SKM-1 treated with dmso at 0.1 percent for 144 hours (cell line): ENCODE data around the gene CORO7.

Experiments
- DNase-seq: peaks from one replicate; lab custom pipeline; 2025; ENCODE audit not compliant: unreplicated experiment; lab: John Stamatoyannopoulos, UW

CORO7 gene

DNA sequence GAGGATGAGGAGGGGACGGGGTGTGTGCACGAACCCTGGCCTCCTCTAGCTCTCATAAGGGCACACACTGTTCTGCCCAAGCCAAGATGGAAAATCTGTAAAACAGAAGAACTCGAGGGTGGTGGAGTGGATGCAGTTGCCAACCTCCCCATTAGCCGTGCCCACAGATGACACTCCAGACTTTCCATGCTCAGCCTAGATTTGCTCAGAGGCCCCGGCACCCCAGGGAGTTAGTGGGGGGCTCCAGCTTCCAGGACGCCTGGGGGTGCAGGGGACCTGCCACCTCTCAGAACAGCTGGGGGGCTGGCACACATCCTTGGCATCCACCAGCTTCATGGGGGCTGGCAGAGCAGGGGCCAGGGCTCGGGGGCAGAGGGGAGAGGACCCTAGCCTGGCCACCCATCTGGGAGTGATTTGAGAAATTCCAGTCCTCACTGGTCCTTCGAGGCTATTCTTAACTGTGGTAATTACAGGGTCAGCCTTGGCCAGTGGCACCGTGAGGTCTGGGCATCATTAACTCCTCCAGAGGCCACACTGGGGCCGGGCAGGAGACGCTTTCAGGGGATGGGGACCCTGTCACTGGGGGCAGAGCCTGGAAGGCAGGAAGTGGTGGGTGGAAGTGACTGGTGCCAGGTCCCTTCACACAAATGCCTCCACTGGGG is 30.5 kb downstream of the CORO7 start:
- DNase-seq = no peak

DNA sequence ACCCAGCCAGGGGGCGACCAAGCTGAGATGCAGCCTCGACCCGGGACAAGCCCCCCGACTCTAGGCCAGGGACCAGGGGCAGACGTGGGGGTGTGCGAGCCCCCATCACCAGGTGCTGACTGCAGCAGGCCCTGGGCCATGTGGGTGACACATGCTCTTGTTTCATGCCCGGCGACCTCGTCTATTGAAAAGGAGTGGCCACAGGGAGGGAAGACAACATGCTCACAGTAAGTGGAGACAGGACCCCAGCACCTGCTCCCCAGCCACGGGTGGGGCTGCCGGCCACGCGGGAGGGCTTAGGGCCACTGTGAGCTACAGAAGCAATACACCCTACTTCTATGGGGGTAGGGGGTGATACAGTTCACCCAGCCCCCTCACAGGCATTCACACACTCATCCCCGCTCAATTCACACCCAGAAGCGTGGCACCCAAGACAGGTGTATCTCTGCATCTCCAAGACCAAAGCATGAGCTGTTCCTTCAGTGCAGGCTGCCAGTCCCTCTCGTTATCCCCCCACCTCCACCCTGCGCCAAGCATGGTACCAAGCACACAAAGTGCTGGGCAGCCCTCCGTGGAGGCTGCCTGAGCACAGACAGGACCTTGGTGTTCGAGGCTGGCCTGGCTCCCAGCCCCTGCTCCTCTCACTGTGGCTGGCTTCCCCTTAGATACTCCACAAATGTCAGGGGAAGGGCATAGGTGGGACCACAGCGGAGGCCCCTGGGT is 31.2 kb downstream of the CORO7 start:
- no peak for DNase-seq

DNA sequence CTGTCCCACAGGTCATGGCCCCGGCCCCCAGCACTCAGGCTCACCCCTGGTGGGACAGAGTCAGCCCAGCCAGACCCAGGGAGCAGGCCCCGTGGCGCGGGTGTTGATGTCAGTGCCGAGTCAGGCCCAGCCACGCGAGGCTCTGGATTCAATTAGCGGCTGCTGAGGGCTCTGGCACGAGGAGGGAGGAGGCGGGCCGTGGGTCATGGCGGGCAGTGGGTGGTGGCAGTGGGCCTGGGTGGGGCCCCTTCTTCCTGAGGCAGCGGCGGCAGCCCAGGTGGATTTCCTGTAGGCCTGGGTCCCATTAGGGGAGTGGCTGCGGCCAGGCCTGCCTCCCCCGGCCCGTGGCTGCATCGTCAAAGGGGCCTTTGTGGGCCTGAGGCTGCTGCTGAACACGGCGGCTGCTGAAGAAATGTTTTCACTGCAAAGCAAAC is 31.9 kb downstream of the CORO7 start:
- DNase-seq = no peak

DNA sequence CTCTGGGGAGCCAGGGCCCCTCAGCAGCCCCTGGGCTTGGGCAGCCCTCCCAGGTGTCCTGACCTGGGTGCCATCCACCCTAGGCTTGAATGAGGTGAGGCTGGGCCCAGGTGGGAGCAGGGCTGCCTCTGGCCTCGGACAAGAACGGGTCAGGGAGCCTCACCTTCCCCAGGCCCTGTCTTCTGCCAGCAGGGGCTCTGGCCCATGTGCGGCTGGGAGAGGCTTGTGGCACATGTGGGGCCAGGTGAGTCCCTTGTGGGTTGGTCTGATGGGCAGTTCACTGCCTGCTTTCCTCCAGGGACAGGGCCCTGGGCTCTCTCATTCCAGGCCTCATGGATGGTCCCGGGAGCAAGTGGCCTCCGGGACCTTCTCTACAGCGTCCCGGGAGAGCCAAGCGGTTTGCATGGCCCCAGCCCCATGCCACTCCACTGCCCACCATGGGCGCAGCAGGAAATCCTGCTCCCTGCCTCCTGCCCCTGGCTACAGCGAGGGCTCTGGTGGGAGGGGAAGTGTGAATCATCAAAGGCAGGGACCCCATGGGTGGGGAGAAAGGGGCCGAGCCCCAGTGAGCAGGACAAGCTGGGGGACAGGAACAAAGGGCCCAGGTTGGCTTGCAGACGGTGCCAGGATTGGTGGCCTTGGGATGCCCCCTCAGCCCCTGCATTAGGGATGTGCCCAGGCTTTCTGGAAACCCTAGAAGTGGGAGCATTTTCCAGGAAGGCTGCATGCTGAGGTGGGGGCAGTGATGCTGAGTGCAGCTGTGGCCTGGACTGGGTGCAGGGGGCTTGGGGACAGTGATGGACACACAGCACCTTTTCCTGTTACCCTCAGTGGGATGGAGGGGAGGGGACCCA is 32.6 kb downstream of the CORO7 start:
- DNase-seq = no peak

DNA sequence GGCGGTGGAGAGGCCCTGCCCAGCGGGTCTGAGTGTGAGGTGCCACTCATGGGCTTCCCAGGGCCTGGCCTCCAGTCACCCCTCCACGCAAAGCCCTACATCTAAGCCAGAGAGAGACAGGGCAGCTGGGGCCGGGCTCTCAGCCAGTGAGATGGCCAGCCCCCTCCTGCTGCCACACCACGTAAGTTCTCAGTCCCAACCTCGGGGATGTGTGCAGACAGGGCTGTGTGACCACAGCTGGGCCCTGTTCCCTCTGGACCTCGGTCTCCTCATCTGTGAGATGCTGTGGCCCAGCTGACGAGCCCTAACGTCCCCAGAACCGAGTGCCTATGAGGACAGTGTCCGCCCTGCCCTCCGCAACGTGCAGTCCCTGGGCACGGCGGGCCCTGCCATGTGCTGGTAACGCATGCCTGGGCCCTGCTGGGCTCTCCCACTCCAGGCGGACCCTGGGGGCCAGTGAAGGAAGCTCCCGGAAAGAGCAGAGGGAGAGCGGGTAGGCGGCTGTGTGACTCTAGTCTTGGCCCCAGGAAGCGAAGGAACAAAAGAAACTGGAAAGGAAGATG is 33.5 kb downstream of the CORO7 start:
- DNase-seq = no peak

DNA sequence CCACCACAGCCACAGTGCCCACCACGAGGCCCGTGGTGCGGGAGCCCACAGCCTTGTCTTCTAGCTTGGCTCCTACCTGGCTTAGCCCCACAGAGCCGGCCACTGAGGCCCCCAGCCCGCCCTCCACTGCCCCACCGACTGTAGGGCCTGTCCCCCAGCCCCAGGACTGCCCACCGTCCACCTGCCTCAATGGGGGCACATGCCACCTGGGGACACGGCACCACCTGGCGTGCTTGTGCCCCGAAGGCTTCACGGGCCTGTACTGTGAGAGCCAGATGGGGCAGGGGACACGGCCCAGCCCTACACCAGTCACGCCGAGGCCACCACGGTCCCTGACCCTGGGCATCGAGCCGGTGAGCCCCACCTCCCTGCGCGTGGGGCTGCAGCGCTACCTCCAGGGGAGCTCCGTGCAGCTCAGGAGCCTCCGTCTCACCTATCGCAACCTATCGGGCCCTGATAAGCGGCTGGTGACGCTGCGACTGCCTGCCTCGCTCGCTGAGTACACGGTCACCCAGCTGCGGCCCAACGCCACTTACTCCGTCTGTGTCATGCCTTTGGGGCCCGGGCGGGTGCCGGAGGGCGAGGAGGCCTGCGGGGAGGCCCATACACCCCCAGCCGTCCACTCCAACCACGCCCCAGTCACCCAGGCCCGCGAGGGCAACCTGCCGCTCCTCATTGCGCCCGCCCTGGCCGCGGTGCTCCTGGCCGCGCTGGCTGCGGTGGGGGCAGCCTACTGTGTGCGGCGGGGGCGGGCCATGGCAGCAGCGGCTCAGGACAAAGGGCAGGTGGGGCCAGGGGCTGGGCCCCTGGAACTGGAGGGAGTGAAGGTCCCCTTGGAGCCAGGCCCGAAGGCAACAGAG is 34.2 kb downstream of the CORO7 start:
- DNase-seq = no peak

DNA sequence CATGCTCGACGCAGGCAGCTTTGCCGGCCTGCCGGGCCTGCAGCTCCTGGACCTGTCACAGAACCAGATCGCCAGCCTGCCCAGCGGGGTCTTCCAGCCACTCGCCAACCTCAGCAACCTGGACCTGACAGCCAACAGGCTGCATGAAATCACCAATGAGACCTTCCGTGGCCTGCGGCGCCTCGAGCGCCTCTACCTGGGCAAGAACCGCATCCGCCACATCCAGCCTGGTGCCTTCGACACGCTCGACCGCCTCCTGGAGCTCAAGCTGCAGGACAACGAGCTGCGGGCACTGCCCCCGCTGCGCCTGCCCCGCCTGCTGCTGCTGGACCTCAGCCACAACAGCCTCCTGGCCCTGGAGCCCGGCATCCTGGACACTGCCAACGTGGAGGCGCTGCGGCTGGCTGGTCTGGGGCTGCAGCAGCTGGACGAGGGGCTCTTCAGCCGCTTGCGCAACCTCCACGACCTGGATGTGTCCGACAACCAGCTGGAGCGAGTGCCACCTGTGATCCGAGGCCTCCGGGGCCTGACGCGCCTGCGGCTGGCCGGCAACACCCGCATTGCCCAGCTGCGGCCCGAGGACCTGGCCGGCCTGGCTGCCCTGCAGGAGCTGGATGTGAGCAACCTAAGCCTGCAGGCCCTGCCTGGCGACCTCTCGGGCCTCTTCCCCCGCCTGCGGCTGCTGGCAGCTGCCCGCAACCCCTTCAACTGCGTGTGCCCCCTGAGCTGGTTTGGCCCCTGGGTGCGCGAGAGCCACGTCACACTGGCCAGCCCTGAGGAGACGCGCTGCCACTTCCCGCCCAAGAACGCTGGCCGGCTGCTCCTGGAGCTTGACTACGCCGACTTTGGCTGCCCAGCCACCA is 35.1 kb downstream of the CORO7 start:
- DNase-seq = no peak

DNA sequence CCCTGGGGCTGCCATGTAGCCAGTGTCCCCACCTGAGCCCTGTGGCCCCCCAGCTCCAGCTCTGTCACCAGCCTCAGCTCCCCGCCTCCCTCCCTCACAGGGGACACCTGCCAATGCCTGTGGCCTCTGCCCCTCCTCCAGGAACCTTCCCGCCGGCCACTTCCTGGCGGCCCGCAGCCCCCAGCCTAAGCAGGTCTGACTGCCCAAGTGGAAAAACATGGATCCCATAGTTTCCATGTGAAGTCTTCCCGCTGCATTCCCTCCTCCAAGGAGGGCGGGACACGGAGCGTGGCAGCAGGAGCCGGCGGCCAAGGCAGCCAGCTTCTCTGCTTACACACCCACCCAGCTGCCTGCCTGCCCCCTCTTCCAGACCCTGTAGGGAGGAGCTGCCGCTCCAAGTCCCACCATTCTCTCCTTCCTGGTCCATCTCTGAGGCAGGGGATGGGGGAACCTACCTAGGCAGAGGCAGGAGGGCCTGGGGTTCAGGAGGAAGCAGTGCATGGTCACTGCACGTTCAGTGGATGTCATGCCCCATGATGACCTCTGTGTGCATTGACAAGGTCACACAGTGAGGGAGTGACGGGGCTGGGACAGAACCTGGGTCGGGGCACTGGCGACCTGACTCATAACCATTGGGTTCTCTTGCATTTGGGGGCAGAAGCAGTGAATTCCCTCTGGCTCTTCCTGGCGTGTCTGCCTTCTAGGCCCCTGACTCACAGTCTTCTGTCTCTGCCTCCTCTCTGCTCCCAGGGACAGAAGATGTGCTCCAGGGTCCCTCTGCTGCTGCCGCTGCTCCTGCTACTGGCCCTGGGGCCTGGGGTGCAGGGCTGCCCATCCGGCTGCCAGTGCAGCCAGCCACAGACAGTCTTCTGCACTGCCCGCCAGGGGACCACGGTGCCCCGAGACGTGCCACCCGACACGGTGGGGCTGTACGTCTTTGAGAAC is 36.0 kb downstream of the CORO7 start:
- DNase-seq = no peak

DNA sequence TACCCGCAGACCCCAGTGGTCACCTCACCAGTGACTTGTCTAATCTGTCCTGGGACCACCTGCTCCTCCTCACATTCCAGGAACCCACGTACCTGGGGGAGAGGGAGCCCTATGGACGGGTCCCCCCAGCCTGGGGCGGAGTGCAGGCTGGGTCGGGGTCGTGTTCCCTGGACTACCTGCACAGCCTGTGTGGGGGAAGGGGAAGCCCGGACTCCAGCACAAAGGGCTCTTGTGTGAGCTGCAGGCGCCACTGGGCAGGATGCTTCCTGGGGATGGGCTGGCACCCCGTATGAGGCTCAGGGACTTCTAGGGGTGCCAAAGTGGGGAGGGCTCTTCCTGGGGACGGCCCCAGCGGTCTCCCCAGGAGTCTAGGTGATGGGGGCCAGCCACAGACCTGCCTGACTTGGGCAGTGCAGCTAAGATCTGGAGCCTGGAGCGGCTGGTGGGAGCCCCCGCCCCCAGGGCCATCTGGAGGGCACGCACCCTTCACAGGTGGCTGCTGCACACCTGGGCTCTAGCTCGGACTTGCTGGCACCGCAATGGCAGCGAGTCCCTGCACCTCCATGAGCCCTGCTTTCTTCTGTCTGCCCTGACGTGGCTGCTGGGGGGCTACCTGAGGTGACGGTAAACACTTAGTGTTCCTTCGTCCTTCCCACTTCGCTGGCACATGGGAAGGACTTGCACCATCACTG is 37.3 kb downstream of the CORO7 start:
- no peak for DNase-seq

DNA sequence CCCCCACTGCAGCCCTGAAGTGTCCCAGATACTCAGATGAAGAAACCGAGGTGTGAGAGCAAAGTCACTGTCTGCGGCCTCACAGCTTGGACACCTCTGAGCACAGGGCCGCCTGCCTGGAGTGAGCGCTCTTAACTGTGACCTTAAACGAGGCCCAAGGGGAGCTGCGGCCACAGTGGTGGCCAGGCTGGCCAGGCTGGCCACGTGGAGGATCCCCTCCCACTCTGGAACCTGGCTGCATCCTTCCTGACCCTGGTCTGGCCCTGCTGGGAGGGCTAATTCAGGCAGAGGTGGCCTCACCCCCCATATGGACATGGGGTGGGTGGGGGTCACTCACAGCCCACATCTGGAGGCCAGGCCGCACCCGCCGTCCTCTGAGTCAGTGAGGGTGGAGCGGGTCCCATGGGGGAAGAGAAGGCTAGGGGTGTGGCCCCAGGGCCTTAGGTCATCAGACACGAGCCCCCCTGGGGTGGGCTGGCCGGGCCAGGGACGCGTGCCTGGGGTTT is 38.2 kb downstream of the CORO7 start:
- no peak for DNase-seq

DNA sequence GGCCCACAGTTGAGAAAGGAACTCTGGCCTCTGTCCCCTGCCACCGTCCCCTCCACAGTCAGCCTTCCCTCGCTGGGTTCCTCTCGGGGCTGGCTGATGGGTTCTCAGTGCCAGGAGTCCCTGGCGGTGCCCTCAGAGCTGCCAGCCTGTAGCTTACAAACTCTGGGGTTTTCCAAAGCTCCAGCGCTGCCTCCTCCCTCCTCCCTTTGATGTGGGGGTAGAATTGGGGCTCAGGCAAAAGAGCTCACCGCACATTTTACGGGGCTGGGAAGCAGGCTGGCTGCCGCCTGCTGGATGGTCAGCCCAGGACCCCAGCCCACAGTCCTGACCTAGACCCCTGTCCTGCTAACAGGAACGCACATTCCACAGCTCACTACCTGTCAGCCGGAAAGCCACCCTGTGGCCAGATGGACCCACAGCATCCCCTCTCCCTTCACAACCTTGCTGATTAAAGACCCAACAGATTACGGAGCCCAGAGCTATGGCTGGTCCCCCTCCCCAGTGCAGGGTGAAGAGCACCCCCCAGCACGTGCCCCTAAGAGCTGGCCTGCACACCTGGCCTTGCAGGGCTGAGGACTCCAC is 38.7 kb downstream of the CORO7 start:
- DNase-seq = no peak

DNA sequence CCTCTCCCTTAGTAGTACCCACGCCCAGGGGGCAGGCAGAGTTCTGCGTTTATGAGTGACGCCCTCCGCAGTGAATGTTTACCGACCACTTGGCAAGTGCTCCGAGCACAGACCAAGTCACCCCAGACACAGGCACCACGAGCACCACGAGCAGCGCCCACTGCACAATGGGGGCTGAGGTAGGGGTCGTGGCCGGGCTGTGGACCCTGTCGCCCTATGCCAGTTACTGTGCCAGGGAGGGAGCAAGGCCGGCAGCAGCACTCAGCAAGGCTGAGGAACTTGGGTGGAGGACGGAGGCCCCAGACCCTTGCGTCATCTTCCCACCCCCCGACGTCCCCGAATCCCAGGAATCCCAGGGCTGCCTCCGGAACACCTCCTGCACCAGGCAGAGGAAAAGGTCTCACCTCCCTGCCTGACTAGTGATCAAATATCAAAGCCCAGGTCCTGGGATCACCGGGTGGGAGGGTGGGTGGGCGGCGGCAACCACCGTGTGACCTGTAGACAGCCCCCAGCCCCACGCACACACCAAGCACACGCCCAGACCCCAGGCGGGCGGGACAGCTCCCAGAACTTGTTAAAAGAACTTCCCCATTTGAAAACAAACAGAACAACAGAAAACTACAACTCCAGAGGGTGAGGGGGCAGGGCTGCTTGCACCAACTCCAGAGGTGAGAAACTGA is 39.4 kb downstream of the CORO7 start:
- no peak for DNase-seq

DNA sequence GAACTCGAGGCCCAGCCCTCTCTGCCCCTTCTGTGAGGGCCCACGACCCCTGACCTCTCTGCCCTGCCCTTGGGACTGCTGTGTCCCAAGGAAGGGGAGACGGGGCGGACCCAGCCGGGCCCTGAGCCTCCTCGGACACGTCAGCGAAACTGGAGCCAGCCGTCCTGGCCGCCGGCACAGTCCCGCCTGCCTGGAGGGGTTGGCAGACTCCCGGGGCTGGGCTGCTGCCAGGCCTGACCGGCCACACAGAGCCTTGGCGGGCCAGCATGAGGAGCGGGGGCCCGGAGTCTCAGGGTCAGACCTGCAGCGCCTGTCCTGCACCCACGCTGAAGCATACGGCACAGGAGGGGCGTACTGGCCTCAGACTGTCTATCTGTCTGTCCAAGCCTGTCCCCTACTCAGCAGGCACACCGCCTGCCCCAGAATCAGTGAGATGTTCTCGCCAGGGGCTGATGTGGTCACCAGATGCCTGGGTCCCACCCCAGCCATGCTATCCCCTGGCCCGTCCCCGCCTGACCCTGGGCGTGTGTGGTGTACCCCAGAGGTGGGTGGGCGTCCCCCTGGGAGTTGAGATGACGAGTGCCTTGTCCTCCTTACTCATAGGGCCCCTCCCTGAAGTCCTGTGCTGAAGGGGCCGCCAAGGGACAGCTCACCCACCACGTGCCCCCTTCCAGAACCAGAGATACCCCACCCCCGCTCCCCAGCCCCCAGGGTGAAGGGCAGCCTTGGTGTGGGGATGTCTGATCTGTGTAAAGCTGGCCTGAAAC is 40.1 kb downstream of the CORO7 start:
- no peak for DNase-seq

DNA sequence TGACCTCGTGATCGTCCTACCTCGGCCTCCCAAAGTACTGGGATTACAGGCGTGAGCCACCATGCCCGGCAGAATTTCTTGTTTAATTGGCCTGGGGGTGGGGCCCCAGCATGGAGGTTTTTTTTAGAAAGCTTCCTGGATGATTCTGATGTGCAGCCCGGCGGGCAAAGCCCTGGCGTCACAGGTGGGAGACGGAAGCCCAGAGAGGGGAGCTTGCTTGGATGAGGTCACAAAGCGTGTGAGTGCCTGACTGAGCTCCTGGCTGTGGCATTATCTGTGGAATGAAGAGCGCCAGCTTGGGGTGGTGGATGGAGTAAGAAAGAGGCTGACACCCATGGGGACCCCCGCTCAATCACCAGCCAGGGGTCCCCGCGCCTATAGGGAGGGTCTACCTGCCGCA is 40.7 kb downstream of the CORO7 start:
- DNase-seq = no peak

DNA sequence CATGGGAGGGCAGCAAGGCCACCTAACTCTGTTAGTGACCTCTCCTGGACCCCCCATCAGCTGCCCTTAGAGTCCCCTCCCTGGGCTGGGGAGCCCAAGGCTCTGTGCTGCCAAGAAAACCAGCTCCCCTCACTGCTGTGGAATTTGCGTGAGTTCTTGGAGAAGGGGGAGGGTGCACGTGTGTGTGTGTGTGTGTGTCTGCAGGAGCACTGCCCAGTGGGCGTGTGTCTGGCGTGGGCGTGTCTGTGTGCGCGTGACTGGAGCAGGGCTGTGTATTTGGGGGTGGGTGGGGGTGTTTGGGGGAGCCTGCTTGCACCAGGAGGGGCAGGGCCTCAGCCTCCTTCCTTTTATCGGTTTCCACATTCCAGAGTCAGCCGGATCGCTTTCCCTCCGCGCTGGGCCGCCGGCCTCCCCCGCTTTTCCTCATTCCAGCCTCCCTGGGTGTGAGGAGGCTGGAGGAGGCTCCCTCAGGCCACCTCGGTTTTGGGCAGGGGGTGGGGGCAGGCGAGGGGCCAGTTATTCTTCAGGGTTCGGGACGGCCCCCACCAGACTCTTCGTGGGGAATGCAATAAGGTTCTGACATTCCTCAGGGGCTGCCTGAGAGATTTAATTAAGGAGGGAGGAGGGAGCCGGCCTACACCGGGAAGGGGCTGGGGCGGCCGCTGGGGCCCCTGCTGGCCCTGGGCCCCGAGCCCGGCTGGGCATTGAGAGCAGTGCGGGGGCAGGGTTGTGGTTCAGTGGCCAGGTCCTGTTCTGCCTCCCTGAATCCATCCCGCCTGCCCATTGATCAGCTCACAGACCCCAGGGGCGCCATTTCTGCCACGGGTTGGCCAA is 42.3 kb downstream of the CORO7 start:
- no peak for DNase-seq
